Measurements from ENCODE around the gene SLC25A10. TPM values are rescaled to one million over a fixed set of nuclear protein-coding genes. Genes with fewer than 3 reads are reported as not detected.
A peak's percentile ranks its signal among the peaks of the same experiment; 100 is the strongest.

Gene SLC25A10
- total and polyA plus RNA-seq, 2 of the 8 experiments (the other 6 are each of a cell fraction or from before 2014, with no cell fraction given): 22.2 to 43.0 TPM

- Histone ChIP-seq H3K56ac (replicated peaks; ENCODE audit: insufficient read length, low read depth, low read length) (no peak overlapping the region), H2BK12ac (ENCODE audit: low read depth, low read length) (no peak overlapping the region), H3K4me3 (ENCODE audit: extremely low read depth in 1 of 4, insufficient read depth in 2 of 4, low read depth in 3 of 4, low read length in 4 of 4) (no peak overlapping the region), H3K14ac (ENCODE audit: insufficient read length) (no peak overlapping the region), H2BK5ac (ENCODE audit: low read depth, low read length) (no peak overlapping the region), H2BK120ac (replicated peaks; ENCODE audit: low read depth, low read length) (no peak overlapping the region), H3K18ac (ENCODE audit: extremely low read depth, low read length) (no peak overlapping the region), H3K9me3 (ENCODE audit: insufficient read depth in 2 of 2, low read depth in 1 of 2, low read length in 1 of 2) (no peaks in the 10 kb centered on the region), H2AK5ac (ENCODE audit: low read depth, low read length) (0 out of 2 replicates have a peak overlapping the region, but pooled peaks have one; percentile 53), H4K20me1 (replicated peaks in 1 of 2; ENCODE audit: control insufficient read depth in 1 of 2, insufficient read depth in 2 of 2, low read length in 2 of 2) (no peaks in the 10 kb centered on the region), H3K9ac (replicated peaks in 1 of 4; ENCODE audit: extremely low read depth in 1 of 4, low read depth in 3 of 4, low read length in 3 of 4) (no peak overlapping the region), H3K79me2 (ENCODE audit: control insufficient read depth in 1 of 2, insufficient read depth in 2 of 2, low read length in 2 of 2) (no peaks in the 10 kb centered on the region), H4K5ac (ENCODE audit: insufficient read length, low read depth, low read length) (no peak overlapping the region), H3K27me3 (replicated peaks in 1 of 4; ENCODE audit: control insufficient read depth in 3 of 4, extremely low read depth in 1 of 4, insufficient read depth in 3 of 4, low read length in 3 of 4) (no peaks in the 10 kb centered on the region; a peak in 1 of 7 replicates), H4K91ac (replicated peaks; ENCODE audit: insufficient read length, low read length) (no peak overlapping the region), H3K79me1 (ENCODE audit: low read depth, low read length) (no peaks in the 10 kb centered on the region), H4K8ac (ENCODE audit: extremely low read depth, insufficient read depth, low read length) (no peak overlapping the region), H3K23ac (ENCODE audit: insufficient read length) (no peak overlapping the region), H3K36me3 (ENCODE audit: control insufficient read depth in 2 of 4, insufficient read depth in 4 of 4, low read length in 3 of 4) (no peaks in the 10 kb centered on the region), H2BK20ac (ENCODE audit: low read length) (no peak overlapping the region), H3K4ac (replicated peaks; ENCODE audit: insufficient read length, low read depth, low read length) (peak overlapping the region; percentile 21), H2BK15ac (ENCODE audit: low read length) (no peak overlapping the region), H3K27ac (ENCODE audit: low read depth, low read length) (no peak overlapping the region), H3K4me1 (replicated peaks in 1 of 4; ENCODE audit: control insufficient read depth in 3 of 4, insufficient read depth in 4 of 4, low read length in 3 of 4) (peaks cover 0 to 17% (median 5%) of the 10 kb centered on the region in 4 experiments; a peak in 5 of 7 replicates), H3K4me2 (ENCODE audit: insufficient read depth in 1 of 2, low read depth in 2 of 2, low read length in 2 of 2) (no peak overlapping the region), H2AFZ (ENCODE audit: low read length) (no peak overlapping the region), H3K23me2 (ENCODE audit: low read depth, low read length) (no peaks in the 10 kb centered on the region; the same call in 1 of the 2 replicates)
- CTCF ChIA-PET (ENCODE audit: partially characterized antibody): interaction anchor here (0.6 to 2.9 kb wide), 17 partner anchors 13 to 1200 kb away, joined by 3 to 21 read pairs (median 6); partner anchors contain the start of gene PPP1R27
- DNase-seq (ENCODE audit: low read depth in 1 of 2, low spot score in 2 of 2) (no peak), FAIRE-seq (no peak)
- POLR2A ChIA-PET (ENCODE audit: partially characterized antibody): interaction anchor here (0.8 to 25.9 kb wide), 6 partner anchors 26 to 152 kb away, joined by 3 to 348 read pairs (median 4); partner anchors contain the start of genes ARHGDIA, MRPL12 and SLC25A10
- 90% methylated on average over 34 of the region's 35 CpGs; no CpG with 5 or more reads in 1 of the 2 experiments for WGBS, 2 experiments (ENCODE audit: extremely low coverage in 1 of 2, insufficient coverage in 1 of 2, insufficient read length in 1 of 2, insufficient replicate concordance in 2 of 2, low coverage in 1 of 2, low lambda C conversion rate in 2 of 2, missing lambda C conversion rate in 1 of 2)
- TF ChIP-seq HDAC2 (IDR thresholded peaks at IDR 0.05; ENCODE audit: borderline replicate concordance in 1 of 2, low read depth in 2 of 2, low read length in 2 of 2) (no peak), POLR2AphosphoS5 (IDR thresholded peaks at IDR 0.05; ENCODE audit: low read depth, low read length) (no peak), NANOG (IDR thresholded peaks at IDR 0.05; ENCODE audit: insufficient read depth, low read depth, low read length, poor library complexity, severe bottlenecking) (no peak), TCF12 (IDR thresholded peaks at IDR 0.05; ENCODE audit: low read depth, low read length) (no peak), GABPA (IDR thresholded peaks at IDR 0.05; ENCODE audit: borderline replicate concordance, insufficient read depth, low read length) (no peak)
- TF ChIP-seq, protein P1, sequence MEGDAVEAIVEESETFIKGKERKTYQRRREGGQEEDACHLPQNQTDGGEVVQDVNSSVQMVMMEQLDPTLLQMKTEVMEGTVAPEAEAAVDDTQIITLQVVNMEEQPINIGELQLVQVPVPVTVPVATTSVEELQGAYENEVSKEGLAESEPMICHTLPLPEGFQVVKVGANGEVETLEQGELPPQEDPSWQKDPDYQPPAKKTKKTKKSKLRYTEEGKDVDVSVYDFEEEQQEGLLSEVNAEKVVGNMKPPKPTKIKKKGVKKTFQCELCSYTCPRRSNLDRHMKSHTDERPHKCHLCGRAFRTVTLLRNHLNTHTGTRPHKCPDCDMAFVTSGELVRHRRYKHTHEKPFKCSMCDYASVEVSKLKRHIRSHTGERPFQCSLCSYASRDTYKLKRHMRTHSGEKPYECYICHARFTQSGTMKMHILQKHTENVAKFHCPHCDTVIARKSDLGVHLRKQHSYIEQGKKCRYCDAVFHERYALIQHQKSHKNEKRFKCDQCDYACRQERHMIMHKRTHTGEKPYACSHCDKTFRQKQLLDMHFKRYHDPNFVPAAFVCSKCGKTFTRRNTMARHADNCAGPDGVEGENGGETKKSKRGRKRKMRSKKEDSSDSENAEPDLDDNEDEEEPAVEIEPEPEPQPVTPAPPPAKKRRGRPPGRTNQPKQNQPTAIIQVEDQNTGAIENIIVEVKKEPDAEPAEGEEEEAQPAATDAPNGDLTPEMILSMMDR (IDR thresholded peaks at IDR 0.05; ENCODE audit: control extremely low read depth in 1 of 3, insufficient read depth in 1 of 3, low read depth in 1 of 3, low read length in 3 of 3): no peak
- TF ChIP-seq, protein P2, sequence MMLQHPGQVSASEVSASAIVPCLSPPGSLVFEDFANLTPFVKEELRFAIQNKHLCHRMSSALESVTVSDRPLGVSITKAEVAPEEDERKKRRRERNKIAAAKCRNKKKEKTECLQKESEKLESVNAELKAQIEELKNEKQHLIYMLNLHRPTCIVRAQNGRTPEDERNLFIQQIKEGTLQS (IDR thresholded peaks at IDR 0.05; ENCODE audit: insufficient read depth, low read depth, low read length): no peak
These were observed 22.6 kb downstream of the SLC25A10 start for GRCh38 chr17:81734405-81735263.

Measured in H1 (cell line).